ENCODE results near the gene TRRAP. TPM values are rescaled to one million over a fixed set of nuclear protein-coding genes. Genes with fewer than 3 reads are reported as not detected.

Gene TRRAP
- total RNA-seq, 4 donors from 2014 or later, result 12.1 to 25.6 (median 16.7) TPM

DNA sequence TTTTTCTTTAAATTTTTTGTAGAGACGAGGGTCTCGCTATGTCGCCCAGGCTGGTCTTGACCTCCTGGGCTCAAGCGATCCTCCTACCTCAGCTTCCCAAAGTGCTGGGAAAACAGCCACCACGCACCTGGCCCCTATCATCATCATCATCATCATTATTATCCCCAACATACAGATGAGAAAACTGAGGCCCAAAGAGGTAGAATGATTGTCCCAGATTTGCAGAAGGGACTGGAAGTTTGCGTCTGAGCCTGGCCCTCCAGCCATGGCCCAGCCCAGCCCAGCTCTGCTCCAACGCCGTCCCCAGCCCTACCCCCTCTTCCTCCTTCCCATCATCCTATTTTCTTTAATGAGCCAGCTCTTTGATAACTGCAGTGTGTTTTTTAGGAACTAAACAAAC is 43.4 kb upstream of the TRRAP start:
- Histone ChIP-seq H3K9me3 (no peaks in the 10 kb centered on the region), H3K36me3 (no peaks in the 10 kb centered on the region), H3K27ac (no peak overlapping the region), H3K27me3 (peaks cover 0 to 48% (median 0%) of the 10 kb centered on the region in 4 donors), H3K4me3 (no peak overlapping the region), H3K4me1 (no peaks in the 10 kb centered on the region)
- DNase-seq, result no peak
- TF ChIP-seq POLR2A (IDR thresholded peaks at IDR 0.05), result no peak
- TF ChIP-seq, protein P1, sequence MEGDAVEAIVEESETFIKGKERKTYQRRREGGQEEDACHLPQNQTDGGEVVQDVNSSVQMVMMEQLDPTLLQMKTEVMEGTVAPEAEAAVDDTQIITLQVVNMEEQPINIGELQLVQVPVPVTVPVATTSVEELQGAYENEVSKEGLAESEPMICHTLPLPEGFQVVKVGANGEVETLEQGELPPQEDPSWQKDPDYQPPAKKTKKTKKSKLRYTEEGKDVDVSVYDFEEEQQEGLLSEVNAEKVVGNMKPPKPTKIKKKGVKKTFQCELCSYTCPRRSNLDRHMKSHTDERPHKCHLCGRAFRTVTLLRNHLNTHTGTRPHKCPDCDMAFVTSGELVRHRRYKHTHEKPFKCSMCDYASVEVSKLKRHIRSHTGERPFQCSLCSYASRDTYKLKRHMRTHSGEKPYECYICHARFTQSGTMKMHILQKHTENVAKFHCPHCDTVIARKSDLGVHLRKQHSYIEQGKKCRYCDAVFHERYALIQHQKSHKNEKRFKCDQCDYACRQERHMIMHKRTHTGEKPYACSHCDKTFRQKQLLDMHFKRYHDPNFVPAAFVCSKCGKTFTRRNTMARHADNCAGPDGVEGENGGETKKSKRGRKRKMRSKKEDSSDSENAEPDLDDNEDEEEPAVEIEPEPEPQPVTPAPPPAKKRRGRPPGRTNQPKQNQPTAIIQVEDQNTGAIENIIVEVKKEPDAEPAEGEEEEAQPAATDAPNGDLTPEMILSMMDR (IDR thresholded peaks at IDR 0.05), result no peak
- intact Hi-C loops (cut with DNase I), result no loop called here
- 39 to 58% methylated on average over 5 of the region's 8 CpGs for WGBS, 2 donors

DNA sequence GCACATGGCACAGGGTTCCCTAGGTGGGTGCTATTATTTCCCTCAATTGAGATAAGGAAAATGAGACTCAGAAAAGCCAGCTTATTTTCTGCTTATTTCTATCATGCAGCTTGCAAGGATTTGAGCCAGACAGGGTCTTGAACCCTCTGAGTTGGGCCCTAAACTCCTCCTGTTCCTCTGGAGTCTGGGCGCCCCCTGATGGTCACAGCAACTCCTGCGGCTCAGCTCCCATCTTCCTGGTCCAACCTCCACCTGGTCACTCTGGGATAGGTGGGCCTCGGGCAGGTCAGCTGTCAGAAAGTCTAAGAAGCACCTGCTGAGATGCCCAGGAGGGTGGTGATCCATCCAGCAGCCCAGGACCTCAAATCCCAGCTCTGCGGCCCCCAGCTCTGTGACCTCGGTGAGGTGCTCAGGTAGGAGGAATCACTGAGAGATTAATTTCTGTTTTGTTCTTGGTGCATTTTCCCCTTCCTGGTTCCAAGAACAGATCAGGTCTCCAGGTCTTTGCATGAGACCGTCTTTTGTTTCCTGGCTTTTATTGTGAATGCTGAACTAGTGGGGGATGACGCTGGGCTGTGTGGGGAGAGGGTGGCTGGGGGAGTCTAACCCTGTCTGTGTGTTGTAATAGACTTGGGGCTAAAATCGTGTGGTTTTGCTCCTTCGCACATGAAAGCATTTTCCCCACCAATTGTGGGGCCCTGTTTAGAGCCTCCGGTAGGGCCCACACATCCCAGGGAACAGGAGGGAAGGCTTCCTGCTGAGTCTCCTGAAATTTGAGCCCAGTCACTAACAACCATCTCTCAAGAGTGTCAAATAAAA is 41.3 kb upstream of the TRRAP start:
- no peak for TF ChIP-seq POLR2A (IDR thresholded peaks at IDR 0.05)
- TF ChIP-seq, protein P1 (IDR thresholded peaks at IDR 0.05), result peak in 5 of 6 experiments; percentile 18 to 58 (median 26)
- Histone ChIP-seq H3K4me3 (no peak overlapping the region), H3K4me1 (no peaks in the 10 kb centered on the region), H3K9me3 (no peaks in the 10 kb centered on the region), H3K36me3 (no peaks in the 10 kb centered on the region), H3K27me3 (peaks cover 0 to 59% (median 0%) of the 10 kb centered on the region in 4 donors), H3K27ac (no peak overlapping the region)
- 29 to 50% methylated on average over 2 to 5 of the region's 10 CpGs for WGBS, 2 donors
- DNase-seq, result no peak
- intact Hi-C loops (cut with DNase I), result no loop called here

DNA sequence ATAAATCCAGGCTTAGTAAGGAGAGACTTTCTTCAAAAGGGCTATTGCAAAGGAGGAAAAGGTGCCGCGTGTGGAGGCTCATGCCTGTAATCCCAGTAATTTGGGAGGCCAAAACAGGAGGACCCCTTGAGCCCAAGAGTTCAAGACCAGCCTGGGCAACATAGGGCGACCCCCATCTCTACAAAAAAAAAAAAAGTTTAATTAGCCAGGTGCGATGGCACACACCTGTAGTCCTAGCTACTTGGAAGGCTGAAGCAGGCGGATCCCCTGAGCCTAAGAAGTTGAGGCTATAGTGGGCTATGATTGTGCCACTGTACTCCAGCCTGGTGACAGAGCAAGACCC is 40.7 kb upstream of the TRRAP start:
- Histone ChIP-seq H3K4me1 (no peaks in the 10 kb centered on the region), H3K4me3 (no peak overlapping the region), H3K27me3 (peaks cover 0 to 59% (median 0%) of the 10 kb centered on the region in 4 donors), H3K36me3 (no peaks in the 10 kb centered on the region), H3K27ac (no peak overlapping the region), H3K9me3 (no peaks in the 10 kb centered on the region)
- TF ChIP-seq, protein P1 (IDR thresholded peaks at IDR 0.05), result no peak
- TF ChIP-seq POLR2A (IDR thresholded peaks at IDR 0.05), result no peak
- DNase-seq, result no peak
- intact Hi-C loops (cut with DNase I), result no loop called here
- WGBS, 2 donors, result 53 to 65% methylated on average over 5 of the region's 5 CpGs

DNA sequence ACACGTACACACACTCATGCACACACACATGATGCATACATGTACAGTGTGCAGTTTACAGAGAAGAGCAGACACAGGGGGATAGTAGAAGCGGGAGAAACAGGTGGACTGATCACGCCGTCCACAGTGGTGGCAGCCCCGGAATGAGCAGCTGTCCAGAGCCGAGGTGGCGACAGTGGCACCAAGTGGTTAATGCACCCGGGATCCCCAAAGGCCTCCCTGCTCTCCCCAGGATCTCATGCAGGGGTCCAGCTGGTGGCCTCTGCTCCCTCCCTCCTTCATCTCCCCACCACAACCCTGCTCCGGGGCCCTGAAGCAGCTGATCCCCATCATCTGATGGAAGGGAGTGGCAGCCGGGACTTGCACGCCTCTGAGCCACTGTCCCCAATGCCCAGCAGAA is 38.2 kb upstream of the TRRAP start:
- Histone ChIP-seq H3K4me1 (no peaks in the 10 kb centered on the region), H3K4me3 (no peak overlapping the region), H3K36me3 (no peaks in the 10 kb centered on the region), H3K27ac (no peak overlapping the region), H3K27me3 (peaks cover 0 to 57% (median 0%) of the 10 kb centered on the region in 4 donors), H3K9me3 (no peaks in the 10 kb centered on the region)
- DNase-seq, result no peak
- TF ChIP-seq POLR2A (IDR thresholded peaks at IDR 0.05), result no peak
- intact Hi-C loops (cut with DNase I), result loop anchor here (5.0 kb wide), 1 partner anchor 403 kb away; no protein-coding TSS in a partner anchor
- whole genome bisulfite sequencing, 2 donors, result 77 to 83% methylated on average over 8 of the region's 11 CpGs

DNA sequence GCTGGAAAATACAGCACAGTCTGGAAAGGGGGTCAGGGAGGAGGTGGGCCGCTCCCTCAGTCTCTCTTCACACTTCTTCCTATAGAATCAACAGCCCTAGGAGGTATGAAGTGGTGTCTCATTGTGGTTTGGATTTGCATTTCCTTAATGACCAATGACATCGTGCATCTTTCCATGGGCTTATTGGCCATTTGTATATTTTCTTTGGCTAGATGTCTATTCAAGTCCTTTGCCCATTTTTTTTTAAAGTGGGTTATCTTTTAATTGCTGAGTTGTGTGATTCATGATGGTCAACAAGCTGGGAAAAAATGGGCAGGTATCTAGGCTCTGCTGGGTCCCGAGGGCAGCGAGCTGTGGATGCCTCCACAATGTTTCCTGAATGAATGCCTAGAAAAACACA is 37.6 kb upstream of the TRRAP start:
- Histone ChIP-seq H3K36me3 (no peaks in the 10 kb centered on the region), H3K4me3 (no peak overlapping the region), H3K27ac (no peak overlapping the region), H3K27me3 (peaks cover 0 to 51% (median 0%) of the 10 kb centered on the region in 4 donors), H3K9me3 (no peaks in the 10 kb centered on the region), H3K4me1 (no peaks in the 10 kb centered on the region)
- DNase-seq, result no peak
- no peak for TF ChIP-seq POLR2A (IDR thresholded peaks at IDR 0.05)
- TF ChIP-seq, protein P1 (IDR thresholded peaks at IDR 0.05), result no peak
- 38 to 46% methylated on average over 4 of the region's 4 CpGs for WGBS, 2 donors
- intact Hi-C loops (cut with DNase I), result loop anchor here (5.0 kb wide), 1 partner anchor 403 kb away; no protein-coding TSS in a partner anchor

Measured in esophagus squamous epithelium (tissue), 5 donors.